MCF 10A (cell line): ENCODE data around the gene PHLDB2. TPM values are rescaled to one million over a fixed set of nuclear protein-coding genes. Genes with fewer than 3 reads are reported as not detected.

Source experiments
- BruUV-seq: library from RNA; stranded (reverse); fragments of 400-500 nt; replicated peaks from 2 replicates; lab custom pipeline; 2021; lab: Mats Ljungman, UMichigan
- CTCF ChIA-PET: fragments of 300-600 bp; sonication (Branson Sonifier 250); formaldehyde crosslinking; extraction: SDS; loops from one replicate; lab custom pipeline; 2021; ENCODE audit warnings: antibody characterized with exemption, inconsistent platforms; lab: Yijun Ruan, JAX
- POLR2A ChIA-PET: fragments of 300-600, 350-650 bp; sonication (Branson Sonifier 250); formaldehyde crosslinking; extraction: SDS; loops from one replicate; lab custom pipeline; 2020; ENCODE audit warnings: antibody characterized with exemption, inconsistent platforms; lab: Yijun Ruan, JAX
- DNase-seq: peaks from one replicate; pipeline ENCODE4 v3.0.0-alpha.2; 2018; ENCODE audit not compliant: unreplicated experiment
- H3K27ac Mint-ChIP-seq: one replicate; pipeline ENCODE4 v1.8.0; 2022; ENCODE audit warnings: mild to moderate bottlenecking, low read depth, mixed read lengths; ENCODE audit not compliant: unreplicated experiment
- H3K27me3 Mint-ChIP-seq: one replicate; pipeline ENCODE4 v1.8.0; 2022; ENCODE audit warnings: mixed read lengths; ENCODE audit not compliant: insufficient read depth, unreplicated experiment
- H3K36me3 Mint-ChIP-seq: one replicate; pipeline ENCODE4 v1.8.0; 2022; ENCODE audit warnings: mild to moderate bottlenecking, moderate library complexity, mixed read lengths; ENCODE audit not compliant: insufficient read depth, unreplicated experiment
- H3K4me1 Mint-ChIP-seq: one replicate; pipeline ENCODE4 v1.8.0; 2022; ENCODE audit warnings: mixed read lengths; ENCODE audit not compliant: insufficient read depth, unreplicated experiment
- H3K4me3 Mint-ChIP-seq: one replicate; pipeline ENCODE4 v1.8.0; 2022; ENCODE audit warnings: mild to moderate bottlenecking, moderate library complexity, mixed read lengths; ENCODE audit not compliant: unreplicated experiment
- H3K9me3 Mint-ChIP-seq: one replicate; pipeline ENCODE4 v1.8.0; 2022; ENCODE audit warnings: mixed read lengths; ENCODE audit not compliant: unreplicated experiment
- CTCF ChIP-seq: fragments of 200-600 bp; IDR thresholded peaks from one replicate; pipeline ENCODE4 v1.8.0; 2022; ENCODE audit warnings: antibody characterized with exemption, mild to moderate bottlenecking; ENCODE audit not compliant: unreplicated experiment
- intact Hi-C: fragments of 100-400 bp; cut with micrococcal nuclease; formaldehyde crosslinking; loops from 2 replicates; pipeline ENCODE4 v1.14.1; 2022
- total RNA-seq: library from RNA; stranded (reverse); gene quantifications from 2 replicates; pipeline ENCODE4 v1.2.3, GENCODE V29; 2022

PHLDB2 gene
- total RNA-seq, 1 experiment from 2014 or later: 109 TPM

GRCh38 chr3:112012205-112012992 lies 153.3 kb downstream of the PHLDB2 start:
- TF ChIP-seq CTCF: no peak
- BruUV-seq: no TSS peak
- Mint-ChIP-seq H3K4me3 (no peak overlapping the region), H3K27ac (no peak overlapping the region), H3K27me3 (no peaks in the 10 kb centered on the region), H3K4me1 (no peaks in the 10 kb centered on the region), H3K9me3 (no peaks in the 10 kb centered on the region), H3K36me3 (no peaks in the 10 kb centered on the region)
- ChIA-PET CTCF (interaction anchor here (0.5 to 8.9 kb wide), 21 partner anchors 8 to 1197 kb away, joined by 3 to 101 read pairs (median 5); partner anchors contain the start of genes TAGLN3 and TMPRSS7), POLR2A (interaction anchor here (0.5 to 1.8 kb wide), 8 partner anchors 13 to 342 kb away, joined by 3 to 6 read pairs (median 3); partner anchors contain the start of gene ABHD10)
- DNase-seq: no peak
- intact Hi-C loops: loop anchor here (2.0 kb wide), 1 partner anchor 74 kb away; the partner anchor contains the start of gene C3orf52

GRCh38 chr3:112013058-112013783 lies 154.2 kb downstream of the PHLDB2 start:
- CTCF ChIA-PET: interaction anchor here (0.5 to 8.9 kb wide), 43 partner anchors 9 to 529 kb away, joined by 3 to 101 read pairs (median 4); partner anchors contain the start of genes ABHD10, GCSAM, TAGLN3 and TMPRSS7
- H3K4me3 Mint-ChIP-seq: no peak overlapping the region
- POLR2A ChIA-PET: interaction anchor here (0.5 to 1.8 kb wide), 13 partner anchors 14 to 457 kb away, joined by 3 to 6 read pairs (median 3); partner anchors contain the start of gene ABHD10
- no peaks in the 10 kb centered on the region for H3K9me3 Mint-ChIP-seq
- BruUV-seq: no TSS peak
- intact Hi-C loops: loop anchor here (1.0 to 2.0 kb wide), 4 partner anchors 24 to 344 kb away; partner anchors contain the start of gene C3orf52
- H3K4me1 Mint-ChIP-seq: no peaks in the 10 kb centered on the region
- H3K27ac Mint-ChIP-seq: no peak overlapping the region
- no peaks in the 10 kb centered on the region for H3K27me3 Mint-ChIP-seq
- no peaks in the 10 kb centered on the region for H3K36me3 Mint-ChIP-seq
- peak; percentile 75 for DNase-seq
- TF ChIP-seq CTCF: peak; percentile 42

- no TSS peak for BruUV-seq
- CTCF ChIA-PET: interaction anchor here (0.5 to 8.9 kb wide), 35 partner anchors 10 to 528 kb away, joined by 3 to 101 read pairs (median 4); partner anchors contain the start of genes ABHD10, GCSAM, TAGLN3 and TMPRSS7
- Mint-ChIP-seq H3K27me3 (no peaks in the 10 kb centered on the region), H3K27ac (no peak overlapping the region), H3K36me3 (no peaks in the 10 kb centered on the region), H3K9me3 (no peaks in the 10 kb centered on the region), H3K4me1 (no peaks in the 10 kb centered on the region), H3K4me3 (no peak overlapping the region)
- no peak for TF ChIP-seq CTCF
- intact Hi-C loops: loop anchor here (1.0 to 2.0 kb wide), 4 partner anchors 24 to 344 kb away; partner anchors contain the start of gene C3orf52
- no peak for DNase-seq
- POLR2A ChIA-PET: interaction anchor here (0.6 to 1.8 kb wide), 11 partner anchors 14 to 457 kb away, joined by 3 to 6 read pairs (median 3); partner anchors contain the start of gene ABHD10
These were observed 154.7 kb downstream of the PHLDB2 start for GRCh38 chr3:112013784-112014143.
